ENCODE data around the gene SIM1. TPM values are rescaled to one million over a fixed set of nuclear protein-coding genes. Genes with fewer than 3 reads are reported as not detected.

The SIM1 gene
- total and polyA plus RNA-seq, 4 donors = not detected

- H3K27ac ChIP-seq (ENCODE audit: low read depth in 1 of 2, low read length in 1 of 2) = no peak overlapping the region
- 27 to 29% methylated on average over 3 of the region's 3 CpGs for WGBS, 2 donors
Measured at GRCh38 chr6:100376103-100376502, 88.6 kb downstream of the SIM1 start.

GRCh38 chr6:100372326-100373091, 92.2 kb downstream of the SIM1 start:
- Histone ChIP-seq H3K27me3 (ENCODE audit: control insufficient read depth in 3 of 3, insufficient read depth in 3 of 3, low read length in 2 of 3) (no peaks in the 10 kb centered on the region), H3K9me3 (ENCODE audit: control insufficient read depth in 4 of 4, insufficient read depth in 3 of 4, low read length in 3 of 4) (no peaks in the 10 kb centered on the region), H3K9ac (ENCODE audit: insufficient read depth in 1 of 2, low read length in 2 of 2) (no peak overlapping the region), H3K4me3 (no peak overlapping the region), H3K36me3 (ENCODE audit: control insufficient read depth in 4 of 4, insufficient read depth in 4 of 4, low read length in 4 of 4) (no peaks in the 10 kb centered on the region), H3K27ac (ENCODE audit: low read depth in 1 of 2, low read length in 1 of 2) (no peak overlapping the region), H3K4me1 (ENCODE audit: control insufficient read depth in 5 of 5, insufficient read depth in 5 of 5, low read length in 5 of 5) (no peaks in the 10 kb centered on the region)
- ATAC-seq (ENCODE audit: insufficient read depth, low FRiP score) (no peak), DNase-seq (peak in 1 of 3 donors; percentile 2)
- TF ChIP-seq CTCF (IDR thresholded peaks at IDR 0.05; ENCODE audit: control extremely low read depth, extremely low read depth) = no peak
- WGBS, 2 donors = 47 to 50% methylated on average over 11 of the region's 11 CpGs

More at GRCh38 chr6:100376103-100376502, 88.6 kb downstream of the SIM1 start:
- Histone ChIP-seq H3K4me3 (no peak overlapping the region), H3K4me1 (ENCODE audit: control insufficient read depth in 5 of 5, insufficient read depth in 5 of 5, low read length in 5 of 5) (no peaks in the 10 kb centered on the region), H3K9me3 (ENCODE audit: control insufficient read depth in 4 of 4, insufficient read depth in 3 of 4, low read length in 3 of 4) (no peaks in the 10 kb centered on the region), H3K36me3 (ENCODE audit: control insufficient read depth in 4 of 4, insufficient read depth in 4 of 4, low read length in 4 of 4) (no peaks in the 10 kb centered on the region), H3K9ac (ENCODE audit: insufficient read depth in 1 of 2, low read length in 2 of 2) (no peak overlapping the region), H3K27me3 (ENCODE audit: control insufficient read depth in 3 of 3, insufficient read depth in 3 of 3, low read length in 2 of 3) (no peaks in the 10 kb centered on the region)
- no peak for TF ChIP-seq CTCF (IDR thresholded peaks at IDR 0.05; ENCODE audit: control extremely low read depth, extremely low read depth)
- ATAC-seq (ENCODE audit: insufficient read depth, low FRiP score) (no peak), DNase-seq (no peak)

- H3K4me3 ChIP-seq = no peak overlapping the region
- H3K27ac ChIP-seq (ENCODE audit: low read depth in 1 of 2, low read length in 1 of 2) = no peak overlapping the region
- H3K9me3 ChIP-seq (ENCODE audit: control insufficient read depth in 4 of 4, insufficient read depth in 3 of 4, low read length in 3 of 4) = no peaks in the 10 kb centered on the region
- no peaks in the 10 kb centered on the region for H3K27me3 ChIP-seq (ENCODE audit: control insufficient read depth in 3 of 3, insufficient read depth in 3 of 3, low read length in 2 of 3)
- no peak for DNase-seq
- WGBS, 2 donors = 91 to 93% methylated on average over 4 of the region's 4 CpGs
- H3K36me3 ChIP-seq (ENCODE audit: control insufficient read depth in 4 of 4, insufficient read depth in 4 of 4, low read length in 4 of 4) = no peaks in the 10 kb centered on the region
- no peak for TF ChIP-seq CTCF (IDR thresholded peaks at IDR 0.05; ENCODE audit: control extremely low read depth, extremely low read depth)
- no peaks in the 10 kb centered on the region for H3K4me1 ChIP-seq (ENCODE audit: control insufficient read depth in 5 of 5, insufficient read depth in 5 of 5, low read length in 5 of 5)
- ATAC-seq (ENCODE audit: insufficient read depth, low FRiP score) = no peak
- no peak overlapping the region for H3K9ac ChIP-seq (ENCODE audit: insufficient read depth in 1 of 2, low read length in 2 of 2)
Measured at GRCh38 chr6:100371591-100371990, 93.1 kb downstream of the SIM1 start.
